ENCODE measurements around the gene RNU1-1.
"Not testable (repeated sequence)": the region's sequence is repeated elsewhere in the genome, so short reads cannot be mapped to it uniquely, and the experiment has no call there.

Gene RNU1-1

GRCh38 chr1:16493731-16494130, 20.4 kb downstream of the RNU1-1 start:
- DNase-seq (ENCODE audit: low read depth in 2 of 2), result not testable (repeated sequence)

- DNase-seq (ENCODE audit: low read depth in 2 of 2), result not testable (repeated sequence)
Measured at GRCh38 chr1:16492937-16493336, 21.1 kb downstream of the RNU1-1 start.

GRCh38 chr1:16491056-16491675, 22.9 kb downstream of the RNU1-1 start:
- DNase-seq (ENCODE audit: low read depth in 2 of 2), result no peak

GRCh38 chr1:16489195-16489880, 24.7 kb downstream of the RNU1-1 start:
- not testable (repeated sequence) for DNase-seq (ENCODE audit: low read depth in 2 of 2)

GRCh38 chr1:16487011-16487410, 27.1 kb downstream of the RNU1-1 start:
- DNase-seq (ENCODE audit: low read depth in 2 of 2), result not testable (repeated sequence)

- DNase-seq (ENCODE audit: low read depth in 2 of 2), result not testable (repeated sequence)
Measured at GRCh38 chr1:16486316-16486715, 27.8 kb downstream of the RNU1-1 start.

GRCh38 chr1:16484931-16485330, 29.2 kb downstream of the RNU1-1 start:
- DNase-seq (ENCODE audit: low read depth in 2 of 2), result no peak

- DNase-seq (ENCODE audit: low read depth in 2 of 2), result no peak
Measured at GRCh38 chr1:16484501-16484835, 29.6 kb downstream of the RNU1-1 start.

- DNase-seq (ENCODE audit: low read depth in 2 of 2), result not testable (repeated sequence)
Measured at GRCh38 chr1:16483639-16484500, 30.2 kb downstream of the RNU1-1 start.

GRCh38 chr1:16483146-16483545, 30.9 kb downstream of the RNU1-1 start:
- DNase-seq (ENCODE audit: low read depth in 2 of 2), result not testable (repeated sequence)

GRCh38 chr1:16478091-16478490, 36.0 kb downstream of the RNU1-1 start:
- no peak for DNase-seq (ENCODE audit: low read depth in 2 of 2)

GRCh38 chr1:16475771-16476770, 38.0 kb downstream of the RNU1-1 start:
- not testable (repeated sequence) for DNase-seq (ENCODE audit: low read depth in 2 of 2)

GRCh38 chr1:16474891-16475290, 39.2 kb downstream of the RNU1-1 start:
- not testable (repeated sequence) for DNase-seq (ENCODE audit: low read depth in 2 of 2)

GRCh38 chr1:16474166-16474800, 39.8 kb downstream of the RNU1-1 start:
- no peak for DNase-seq (ENCODE audit: low read depth in 2 of 2)

GRCh38 chr1:16468558-16468957, 45.5 kb downstream of the RNU1-1 start:
- DNase-seq (ENCODE audit: low read depth in 2 of 2), result no peak

- DNase-seq (ENCODE audit: low read depth in 2 of 2), result no peak
Measured at GRCh38 chr1:16464917-16465625, 49.0 kb downstream of the RNU1-1 start.

Measured in stimulated activated CD4-positive, alpha-beta T cell treated with anti-CD3 and anti-CD28 coated beads, Interleukin-1b, Interleukin-23, amount 100 ng/mL, for 1 hour (primary cell).